Retinal pigment epithelial cell (primary cell): ENCODE data around the gene DICER1.

ENCODE experiments used
- DNase-seq: peaks from one replicate; pipeline ENCODE4 v3.0.0-alpha.2; 2010; ENCODE audit warnings: low read depth
- H3K4me3 ChIP-seq: 2 replicates; pipeline ENCODE4 v1.5.1; 2011; ENCODE audit warnings: mild to moderate bottlenecking, low read length, control low read depth, moderate library complexity
- CTCF ChIP-seq: conservative IDR thresholded peaks from 2 replicates; pipeline ENCODE4 v1.5.1; 2011; ENCODE audit warnings: low read depth, low read length, control low read depth, inconsistent platforms

DICER1 gene

GRCh38 chr14:95073947-95074346 lies 83.4 kb downstream of the DICER1 start:
- DNase-seq, result no peak
- TF ChIP-seq CTCF, result no peak
- no peak overlapping the region for H3K4me3 ChIP-seq

GRCh38 chr14:95072310-95072905 lies 84.9 kb downstream of the DICER1 start:
- no peak for TF ChIP-seq CTCF
- no peak overlapping the region for H3K4me3 ChIP-seq
- DNase-seq, result no peak

GRCh38 chr14:95071649-95072280 lies 85.6 kb downstream of the DICER1 start:
- TF ChIP-seq CTCF, result no peak
- no peak overlapping the region for H3K4me3 ChIP-seq
- DNase-seq, result no peak

- no peak for DNase-seq
- TF ChIP-seq CTCF, result no peak
- no peak overlapping the region for H3K4me3 ChIP-seq
Measured at GRCh38 chr14:95070748-95071435, 86.4 kb downstream of the DICER1 start.

- DNase-seq, result no peak
- no peak for TF ChIP-seq CTCF
- no peak overlapping the region for H3K4me3 ChIP-seq
Measured at GRCh38 chr14:95069547-95069946, 87.8 kb downstream of the DICER1 start.

- no peak for DNase-seq
- no peak overlapping the region for H3K4me3 ChIP-seq
- no peak for TF ChIP-seq CTCF
Measured at GRCh38 chr14:95069018-95069417, 88.3 kb downstream of the DICER1 start.

GRCh38 chr14:95068521-95068920 lies 88.8 kb downstream of the DICER1 start:
- no peak for TF ChIP-seq CTCF
- no peak overlapping the region for H3K4me3 ChIP-seq
- DNase-seq, result no peak
